Testis (tissue), 2 donors: ENCODE measurements around the gene ZNF740.

Source experiments
- CTCF ChIP-seq, 3 experiments: fragments of 450-650 bp in 2 of 3; fragments of 200-600 bp in 1 of 3; sonication (generic) in 1 of 3; IDR thresholded peaks; one replicate each; pipeline ENCODE4 v1.5.1; 2016 to 2019; ENCODE audit warnings: antibody characterized with exemption in 3 of 3, mild to moderate bottlenecking in 2 of 3, moderate library complexity in 1 of 3
- POLR2A ChIP-seq: fragments of 450-650 bp; IDR thresholded peaks from one replicate; pipeline ENCODE4 v1.6.1; 2017; ENCODE audit warnings: antibody characterized with exemption, mild to moderate bottlenecking, moderate library complexity

GRCh38 chr12:53200458-53201176 is 20.1 kb downstream of the ZNF740 start:
- TF ChIP-seq CTCF (IDR thresholded peaks at IDR 0.05), result no peak
- TF ChIP-seq POLR2A, result no peak
